Measurements from ENCODE around the gene SYT14. TPM values are rescaled to one million over a fixed set of nuclear protein-coding genes. Genes with fewer than 3 reads are reported as not detected.

The SYT14 gene
- total RNA-seq, 6 experiments from 2014 or later: 7.6 to 10.6 (median 8.5) TPM

GRCh38 chr1:210072896-210073504, 135.0 kb downstream of the SYT14 start:
- Mint-ChIP-seq H3K36me3 (ENCODE audit: low read depth) (peaks cover 5% of the 10 kb centered on the region; the same call in 1 of the 2 replicates), H3K27me3 (ENCODE audit: insufficient read depth) (peaks cover 1% of the 10 kb centered on the region), H3K27ac (peak overlapping the region; percentile 66; the same call in 1 of the 2 replicates), H3K4me1 (ENCODE audit: low read depth) (peaks cover 16% of the 10 kb centered on the region), H3K9me3 (no peaks in the 10 kb centered on the region), H3K4me3 (no peak overlapping the region)
- no peak for TF ChIP-seq CTCF (IDR thresholded peaks at IDR 0.05)
- DNase-seq: no peak

GRCh38 chr1:210074904-210075303, 136.9 kb downstream of the SYT14 start:
- H3K36me3 Mint-ChIP-seq (ENCODE audit: low read depth): peaks cover 5% of the 10 kb centered on the region; the same call in 1 of the 2 replicates
- no peak overlapping the region for H3K4me3 Mint-ChIP-seq
- H3K27ac Mint-ChIP-seq: no peak overlapping the region
- H3K9me3 Mint-ChIP-seq: no peaks in the 10 kb centered on the region
- peaks cover 16% of the 10 kb centered on the region for H3K4me1 Mint-ChIP-seq (ENCODE audit: low read depth)
- no peaks in the 10 kb centered on the region; the same call in 1 of the 2 replicates for H3K27me3 Mint-ChIP-seq (ENCODE audit: insufficient read depth)
- no peak for TF ChIP-seq CTCF (IDR thresholded peaks at IDR 0.05)
- no peak for DNase-seq

GRCh38 chr1:210076620-210077019, 138.6 kb downstream of the SYT14 start:
- H3K4me1 Mint-ChIP-seq (ENCODE audit: low read depth): peaks cover 11% of the 10 kb centered on the region

GRCh38 chr1:210081494-210081893, 143.5 kb downstream of the SYT14 start:
- no peak for DNase-seq
- Mint-ChIP-seq H3K9me3 (no peaks in the 10 kb centered on the region), H3K4me3 (no peak overlapping the region), H3K4me1 (ENCODE audit: low read depth) (no peaks in the 10 kb centered on the region), H3K27me3 (ENCODE audit: insufficient read depth) (no peaks in the 10 kb centered on the region; the same call in 1 of the 2 replicates), H3K36me3 (ENCODE audit: low read depth) (peaks cover 1% of the 10 kb centered on the region; the same call in 1 of the 2 replicates), H3K27ac (no peak overlapping the region)
- no peak for TF ChIP-seq CTCF (IDR thresholded peaks at IDR 0.05)

More at GRCh38 chr1:210076620-210077019, 138.6 kb downstream of the SYT14 start:
- Mint-ChIP-seq H3K4me3 (no peak overlapping the region), H3K27ac (no peak overlapping the region), H3K36me3 (ENCODE audit: low read depth) (peaks cover 5% of the 10 kb centered on the region; the same call in 1 of the 2 replicates), H3K9me3 (no peaks in the 10 kb centered on the region), H3K27me3 (ENCODE audit: insufficient read depth) (no peaks in the 10 kb centered on the region; the same call in 1 of the 2 replicates)
- no peak for TF ChIP-seq CTCF (IDR thresholded peaks at IDR 0.05)
- DNase-seq: no peak

GRCh38 chr1:210085359-210085758, 147.3 kb downstream of the SYT14 start:
- Mint-ChIP-seq H3K9me3 (no peaks in the 10 kb centered on the region; the same call in 1 of the 2 replicates), H3K4me3 (no peak overlapping the region), H3K27me3 (ENCODE audit: insufficient read depth) (no peaks in the 10 kb centered on the region; the same call in 1 of the 2 replicates), H3K27ac (no peak overlapping the region), H3K4me1 (ENCODE audit: low read depth) (no peaks in the 10 kb centered on the region), H3K36me3 (ENCODE audit: low read depth) (peaks cover 19% of the 10 kb centered on the region)
- no peak for DNase-seq
- no peak for TF ChIP-seq CTCF (IDR thresholded peaks at IDR 0.05)
